ENCODE measurements around the gene AIP.

DNA sequence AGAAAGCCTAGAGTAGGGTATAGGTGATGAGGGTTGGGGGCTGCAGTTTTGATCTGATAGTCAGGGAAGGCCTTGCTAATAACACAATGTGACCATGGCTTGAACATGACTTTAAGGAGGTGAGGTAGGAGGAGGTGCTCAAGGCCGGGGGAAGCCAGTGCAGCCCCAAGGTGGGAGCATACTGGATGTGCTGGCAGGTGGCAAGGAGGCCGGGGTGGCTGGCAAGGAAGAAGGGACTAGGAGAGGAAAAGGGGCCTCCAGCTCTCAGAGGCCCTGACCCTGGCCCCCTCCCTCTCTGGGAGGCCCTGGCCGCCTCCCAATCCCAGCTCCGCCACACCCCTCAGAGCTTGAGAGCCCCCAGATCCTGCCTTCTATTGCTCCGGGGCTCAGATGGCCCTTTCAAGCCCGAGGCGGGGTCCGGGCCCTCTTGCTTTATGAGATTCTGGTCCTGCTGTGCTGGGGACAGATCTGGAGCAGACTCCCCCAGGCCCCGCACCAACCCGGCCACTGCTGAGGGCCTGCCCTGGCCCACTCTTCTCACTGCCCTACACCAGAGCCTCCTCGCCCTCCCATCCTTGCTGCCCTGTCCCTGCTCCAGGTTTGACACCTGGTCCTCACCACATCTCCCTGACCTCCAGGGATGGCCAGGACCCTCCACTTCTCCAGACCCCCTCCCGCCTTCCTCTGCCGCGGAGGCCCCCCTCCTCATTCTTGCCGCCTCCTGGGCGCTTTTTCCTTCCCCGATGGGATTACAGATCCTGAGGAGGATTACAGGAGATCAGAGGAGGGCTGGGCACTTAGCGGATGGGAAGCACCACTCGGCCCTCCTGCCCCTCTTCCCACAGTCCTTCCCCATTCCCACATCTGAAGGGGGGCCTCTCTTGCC lies 20.5 kb downstream of the AIP start:
- TF ChIP-seq POLR2A (IDR thresholded peaks at IDR 0.05) (no peak), EP300 (IDR thresholded peaks at IDR 0.05) (no peak)
- TF ChIP-seq, protein P1, sequence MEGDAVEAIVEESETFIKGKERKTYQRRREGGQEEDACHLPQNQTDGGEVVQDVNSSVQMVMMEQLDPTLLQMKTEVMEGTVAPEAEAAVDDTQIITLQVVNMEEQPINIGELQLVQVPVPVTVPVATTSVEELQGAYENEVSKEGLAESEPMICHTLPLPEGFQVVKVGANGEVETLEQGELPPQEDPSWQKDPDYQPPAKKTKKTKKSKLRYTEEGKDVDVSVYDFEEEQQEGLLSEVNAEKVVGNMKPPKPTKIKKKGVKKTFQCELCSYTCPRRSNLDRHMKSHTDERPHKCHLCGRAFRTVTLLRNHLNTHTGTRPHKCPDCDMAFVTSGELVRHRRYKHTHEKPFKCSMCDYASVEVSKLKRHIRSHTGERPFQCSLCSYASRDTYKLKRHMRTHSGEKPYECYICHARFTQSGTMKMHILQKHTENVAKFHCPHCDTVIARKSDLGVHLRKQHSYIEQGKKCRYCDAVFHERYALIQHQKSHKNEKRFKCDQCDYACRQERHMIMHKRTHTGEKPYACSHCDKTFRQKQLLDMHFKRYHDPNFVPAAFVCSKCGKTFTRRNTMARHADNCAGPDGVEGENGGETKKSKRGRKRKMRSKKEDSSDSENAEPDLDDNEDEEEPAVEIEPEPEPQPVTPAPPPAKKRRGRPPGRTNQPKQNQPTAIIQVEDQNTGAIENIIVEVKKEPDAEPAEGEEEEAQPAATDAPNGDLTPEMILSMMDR (IDR thresholded peaks at IDR 0.05) = no peak
